SK-N-SH treated with all-trans-retinoic acid at 6 μM for 48 hours (cell line): ENCODE data around the gene ERCC5.
A peak's percentile ranks its signal among the peaks of the same experiment; 100 is the strongest.

Experiments
- ATAC-seq: fragments of 200-7000 bp; cut with Tn5 transposase; 3 replicates; pipeline ENCODE4 v1.9.1; 2020; ENCODE audit warnings: mild to moderate bottlenecking, moderate library complexity
- ARNTL ChIP-seq: fragments of 450-650 bp; formaldehyde crosslinking; IDR thresholded peaks from 2 replicates; pipeline ENCODE4 v1.5.0; 2020; ENCODE audit warnings: low read depth, mild to moderate bottlenecking, moderate library complexity, borderline replicate concordance
- BACH2 ChIP-seq: fragments of 250-450 bp; sonication (Bioruptor Pico); IDR thresholded peaks from 2 replicates; pipeline ENCODE4 v1.9.0; 2021; ENCODE audit warnings: mild to moderate bottlenecking, borderline replicate concordance
- CREB5 ChIP-seq: fragments of 250-450 bp; sonication (Bioruptor Pico); IDR thresholded peaks from 2 replicates; pipeline ENCODE4 v1.5.1; 2020; ENCODE audit warnings: low read depth, mild to moderate bottlenecking, moderate library complexity
- CSDC2 ChIP-seq: fragments of 250-450 bp; sonication (Bioruptor Pico); IDR thresholded peaks from 2 replicates; pipeline ENCODE4 v1.5.0; 2020; ENCODE audit warnings: mild to moderate bottlenecking, moderate library complexity
- CSRNP3 ChIP-seq: fragments of 250-450 bp; sonication (Bioruptor Pico); IDR thresholded peaks from 2 replicates; pipeline ENCODE4 v1.5.1; 2021; ENCODE audit warnings: mild to moderate bottlenecking, moderate library complexity
- ISL1 ChIP-seq: fragments of 250-450 bp; sonication (Bioruptor Pico); IDR thresholded peaks from 2 replicates; pipeline ENCODE4 v2.1.2; 2022; ENCODE audit warnings: mild to moderate bottlenecking, moderate library complexity
- OSR1 ChIP-seq: fragments of 250-450 bp; sonication (Bioruptor Pico); IDR thresholded peaks from 2 replicates; pipeline ENCODE4 v1.8.0; 2022; ENCODE audit warnings: moderate library complexity, mild to moderate bottlenecking, inconsistent platforms
- PATZ1 ChIP-seq: fragments of 250-450 bp; sonication (Bioruptor Pico); IDR thresholded peaks from 2 replicates; pipeline ENCODE4 v1.8.0; 2020; ENCODE audit warnings: mild to moderate bottlenecking, moderate library complexity, borderline replicate concordance
- POU6F1 ChIP-seq: fragments of 250-450 bp; sonication (Bioruptor Pico); IDR thresholded peaks from 2 replicates; pipeline ENCODE4 v1.8.0; 2021; ENCODE audit warnings: low read depth, mild to moderate bottlenecking, moderate library complexity, borderline replicate concordance
- PPARA ChIP-seq: fragments of 250-450 bp; sonication (Bioruptor Pico); IDR thresholded peaks from 2 replicates; pipeline ENCODE4 v1.5.0; 2020; ENCODE audit warnings: mild to moderate bottlenecking, borderline replicate concordance
- RARB ChIP-seq: fragments of 250-450 bp; sonication (Bioruptor Pico); IDR thresholded peaks from 2 replicates; pipeline ENCODE4 v1.8.0; 2021; ENCODE audit warnings: mild to moderate bottlenecking, moderate library complexity
- SNAI2 ChIP-seq: fragments of 250-450 bp; sonication (Bioruptor Pico); IDR thresholded peaks from 2 replicates; pipeline ENCODE4 v1.5.0; 2020; ENCODE audit warnings: mild to moderate bottlenecking, moderate library complexity
- TOX ChIP-seq: fragments of 250-450 bp; sonication (Bioruptor Pico); IDR thresholded peaks from 2 replicates; pipeline ENCODE4 v1.8.0; 2021; ENCODE audit warnings: mild to moderate bottlenecking, moderate library complexity, borderline replicate concordance
- TSHZ2 ChIP-seq: fragments of 250-450 bp; sonication (Bioruptor Pico); IDR thresholded peaks from 2 replicates; pipeline ENCODE4 v1.5.0; 2020; ENCODE audit warnings: mild to moderate bottlenecking, moderate library complexity
- ZC3H10 ChIP-seq: fragments of 250-450 bp; sonication (Bioruptor Pico); IDR thresholded peaks from 2 replicates; pipeline ENCODE4 v1.5.1; 2021; ENCODE audit warnings: mild to moderate bottlenecking, moderate library complexity
- ZFP3 ChIP-seq: fragments of 250-450 bp; sonication (Bioruptor Pico); IDR thresholded peaks from 2 replicates; pipeline ENCODE4 v1.5.0; 2020; ENCODE audit warnings: mild to moderate bottlenecking, moderate library complexity
- ZFP30 ChIP-seq: fragments of 450-650 bp; formaldehyde crosslinking; IDR thresholded peaks from 2 replicates; pipeline ENCODE4 v1.5.0; 2022; ENCODE audit warnings: mild to moderate bottlenecking, moderate library complexity
- ZNF565 ChIP-seq: fragments of 450-650 bp; formaldehyde crosslinking; conservative IDR thresholded peaks from 2 replicates; pipeline ENCODE4 v1.5.0; 2020; ENCODE audit warnings: low read depth, mild to moderate bottlenecking, moderate library complexity
- ZNF70 ChIP-seq: fragments of 450-650 bp; formaldehyde crosslinking; IDR thresholded peaks from 2 replicates; pipeline ENCODE4 v1.5.0; 2020; ENCODE audit warnings: mild to moderate bottlenecking, moderate library complexity
- ZNF8 ChIP-seq: fragments of 450-650 bp; formaldehyde crosslinking; IDR thresholded peaks from 2 replicates; pipeline ENCODE4 v1.5.0; 2020; ENCODE audit warnings: mild to moderate bottlenecking, moderate library complexity

Gene ERCC5

GRCh38 chr13:102845289-102845629, 573 bp upstream of the ERCC5 start:
- ATAC-seq, result peak; percentile 50
- no peak for TF ChIP-seq ZFP3 (CRISPR knock-in tag)
- no peak for TF ChIP-seq ZFP30 (CRISPR knock-in tag)
- TF ChIP-seq TSHZ2 (CRISPR knock-in tag), result no peak
- TF ChIP-seq ISL1 (CRISPR knock-in tag), result no peak
- no peak for TF ChIP-seq RARB (CRISPR knock-in tag)
- no peak for TF ChIP-seq OSR1
- TF ChIP-seq ZNF70 (CRISPR knock-in tag), result no peak
- no peak for TF ChIP-seq BACH2 (CRISPR knock-in tag)
- no peak for TF ChIP-seq CREB5 (CRISPR knock-in tag)
- TF ChIP-seq ZC3H10 (CRISPR knock-in tag), result no peak
- no peak for TF ChIP-seq ZNF8 (CRISPR knock-in tag)
- no peak for TF ChIP-seq TOX
- TF ChIP-seq POU6F1 (CRISPR knock-in tag), result no peak
- TF ChIP-seq PPARA (CRISPR knock-in tag), result no peak
- TF ChIP-seq CSRNP3 (CRISPR knock-in tag), result no peak
- no peak for TF ChIP-seq PATZ1 (CRISPR knock-in tag)
- TF ChIP-seq CSDC2, result no peak

GRCh38 chr13:102846261-102847015, 606 bp downstream of the ERCC5 start:
- ATAC-seq, result peak; percentile 62
- no peak for TF ChIP-seq TOX
- TF ChIP-seq OSR1, result no peak
- TF ChIP-seq POU6F1 (CRISPR knock-in tag), result no peak
- TF ChIP-seq CREB5 (CRISPR knock-in tag), result no peak
- TF ChIP-seq TSHZ2 (CRISPR knock-in tag), result no peak
- no peak for TF ChIP-seq SNAI2 (CRISPR knock-in tag)
- no peak for TF ChIP-seq ARNTL (CRISPR knock-in tag)
- no peak for TF ChIP-seq BACH2 (CRISPR knock-in tag)
- no peak for TF ChIP-seq ZNF565 (CRISPR knock-in tag)
- TF ChIP-seq PPARA (CRISPR knock-in tag), result no peak
